IPS DF 6.9 (cell line): ENCODE data around the gene MPG.
"Not testable (repeated sequence)": the region's sequence is repeated elsewhere in the genome, so short reads cannot be mapped to it uniquely, and the experiment has no call there.

ENCODE experiments used
- DNase-seq: peaks from one replicate; pipeline ENCODE4 v3.0.0-alpha.2; 2013; ENCODE audit warnings: low read depth, low spot score
- H3K27ac ChIP-seq: one replicate; pipeline ENCODE4 v1.5.1; 2013; ENCODE audit warnings: low read length, control low read depth
- H3K27me3 ChIP-seq: 2 replicates; pipeline ENCODE4 v1.6.1; 2013; ENCODE audit warnings: mild to moderate bottlenecking, low read length; ENCODE audit not compliant: control insufficient read depth, insufficient read depth
- H3K36me3 ChIP-seq: 2 replicates; pipeline ENCODE4 v1.6.1; 2013; ENCODE audit warnings: low read length; ENCODE audit not compliant: control insufficient read depth, insufficient read depth
- H3K4me1 ChIP-seq: 2 replicates; pipeline ENCODE4 v1.6.1; 2013; ENCODE audit warnings: low read length; ENCODE audit not compliant: control insufficient read depth, insufficient read depth
- H3K4me3 ChIP-seq: 2 replicates; pipeline ENCODE4 v1.5.1; 2013; ENCODE audit warnings: mild to moderate bottlenecking, low read length
- H3K9me3 ChIP-seq: 2 replicates; pipeline ENCODE4 v1.6.1; 2013; ENCODE audit warnings: low read length, inconsistent platforms; ENCODE audit not compliant: control insufficient read depth, insufficient read depth
- WGBS: extraction: QIAGEN DNeasy Blood & Tissue Kit; methylation state at CpG from one replicate; pipeline ENCODE4 v1.1.7; 2013; ENCODE audit warnings: mixed read lengths, missing lambda C conversion rate; ENCODE audit not compliant: insufficient read length, insufficient coverage; 5-methylcytosine and 5-hydroxymethylcytosine counted together

The MPG gene

GRCh38 chr16:117379-118365 is 39.6 kb downstream of the MPG start:
- DNase-seq = peak; percentile 61
- peaks cover 3% of the 10 kb centered on the region; the same call in 1 of the 2 replicates for H3K36me3 ChIP-seq
- no peaks in the 10 kb centered on the region for H3K9me3 ChIP-seq
- no peaks in the 10 kb centered on the region for H3K27me3 ChIP-seq
- no CpG with 5 or more reads among the region's 19 CpGs for WGBS
- H3K4me3 ChIP-seq = no peak overlapping the region
- no peak overlapping the region for H3K27ac ChIP-seq
- H3K4me1 ChIP-seq = no peaks in the 10 kb centered on the region; the same call in 1 of the 2 replicates

GRCh38 chr16:118857-119256 is 40.8 kb downstream of the MPG start:
- H3K27ac ChIP-seq = no peak overlapping the region
- no peak overlapping the region for H3K4me3 ChIP-seq
- H3K4me1 ChIP-seq = no peaks in the 10 kb centered on the region; the same call in 1 of the 2 replicates
- WGBS = no CpG with 5 or more reads among the region's 2 CpGs
- DNase-seq = no peak
- no peaks in the 10 kb centered on the region for H3K9me3 ChIP-seq
- H3K36me3 ChIP-seq = no peaks in the 10 kb centered on the region
- no peaks in the 10 kb centered on the region for H3K27me3 ChIP-seq

DNA sequence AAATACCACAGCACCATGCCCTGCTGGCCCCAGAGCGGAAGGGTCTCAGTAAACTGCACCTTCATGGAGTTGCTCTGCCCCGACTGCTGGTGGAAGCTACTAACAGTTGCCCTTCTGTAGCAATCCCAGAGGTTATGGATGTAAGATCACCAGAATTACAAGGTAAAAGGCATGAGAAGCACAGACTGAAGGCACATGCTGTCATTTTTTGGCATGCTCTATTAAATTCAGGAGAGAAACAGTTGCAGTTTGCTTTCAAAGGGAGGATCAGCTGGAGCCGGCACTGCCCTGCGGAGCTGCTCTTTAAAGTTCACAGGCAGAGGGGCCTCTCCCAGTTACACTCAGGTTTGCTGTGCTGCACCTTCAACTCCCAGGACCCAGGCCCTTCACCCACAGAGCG is 41.3 kb downstream of the MPG start:
- no CpG with 5 or more reads among the region's 5 CpGs for WGBS
- Histone ChIP-seq H3K4me1 (no peaks in the 10 kb centered on the region; the same call in 1 of the 2 replicates), H3K27ac (no peak overlapping the region), H3K27me3 (no peaks in the 10 kb centered on the region), H3K9me3 (no peaks in the 10 kb centered on the region), H3K36me3 (no peaks in the 10 kb centered on the region), H3K4me3 (no peak overlapping the region)
- DNase-seq = no peak

DNA sequence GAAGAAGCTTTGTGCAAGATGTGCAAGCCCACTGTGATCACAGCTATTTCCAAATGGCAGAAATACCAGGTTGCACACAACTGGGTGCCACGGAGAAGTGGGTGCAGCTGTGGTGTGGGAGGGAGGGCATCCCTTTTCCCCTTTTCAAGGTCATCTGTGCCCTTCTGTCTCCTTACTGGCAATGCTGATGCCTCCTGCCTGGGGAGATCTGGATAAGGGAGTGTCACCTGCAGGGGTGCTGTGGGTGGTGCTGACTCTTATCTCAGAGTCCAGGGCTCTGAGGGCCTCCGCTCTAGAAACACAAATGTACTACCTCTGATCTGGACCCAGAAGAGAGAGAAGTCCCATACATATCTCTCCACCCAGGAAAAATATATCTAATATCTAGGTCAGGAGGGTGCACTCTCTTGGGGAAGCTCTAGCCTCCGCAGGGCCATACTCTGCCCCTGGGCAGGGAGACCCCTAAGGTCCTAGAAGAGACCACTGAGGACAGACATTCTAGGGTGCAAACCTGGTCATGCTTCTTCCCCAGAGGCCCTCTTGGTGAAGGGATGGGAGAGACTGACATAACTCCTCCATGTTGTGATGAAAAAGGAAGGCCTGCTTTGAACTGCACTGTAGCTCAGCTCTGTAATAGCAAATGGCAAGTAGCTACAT is 41.9 kb downstream of the MPG start:
- H3K27me3 ChIP-seq = no peaks in the 10 kb centered on the region
- no peak overlapping the region for H3K27ac ChIP-seq
- H3K4me3 ChIP-seq = no peak overlapping the region
- H3K36me3 ChIP-seq = no peaks in the 10 kb centered on the region
- DNase-seq = no peak
- WGBS = no CpG with 5 or more reads among the region's 3 CpGs
- no peaks in the 10 kb centered on the region for H3K9me3 ChIP-seq
- H3K4me1 ChIP-seq = no peaks in the 10 kb centered on the region; the same call in 1 of the 2 replicates

DNA sequence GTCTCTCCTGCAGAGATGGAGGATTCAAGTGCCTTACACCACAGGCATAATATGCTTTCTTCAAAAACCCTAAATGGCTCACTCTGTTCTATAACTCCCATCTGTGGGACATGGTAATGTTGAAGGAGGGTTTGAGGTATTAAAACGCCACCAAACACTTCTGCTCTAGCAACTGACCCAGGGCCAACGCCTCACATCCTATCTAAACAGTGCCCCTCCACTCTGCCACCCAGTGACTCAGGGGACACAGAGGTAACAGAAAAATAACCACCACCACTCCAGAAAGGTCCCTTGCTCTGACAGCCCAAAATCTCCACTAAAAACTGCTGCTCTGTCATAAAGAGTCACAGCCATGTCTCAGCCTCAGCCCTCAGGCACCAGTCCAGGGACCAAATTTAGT is 42.7 kb downstream of the MPG start:
- no CpG with 5 or more reads among the region's 2 CpGs for WGBS
- Histone ChIP-seq H3K36me3 (no peaks in the 10 kb centered on the region), H3K4me1 (no peaks in the 10 kb centered on the region; the same call in 1 of the 2 replicates), H3K4me3 (no peak overlapping the region), H3K27me3 (no peaks in the 10 kb centered on the region), H3K9me3 (no peaks in the 10 kb centered on the region), H3K27ac (no peak overlapping the region)
- no peak for DNase-seq

GRCh38 chr16:122361-122760 is 44.3 kb downstream of the MPG start:
- no peaks in the 10 kb centered on the region for H3K9me3 ChIP-seq
- no peaks in the 10 kb centered on the region; the same call in 1 of the 2 replicates for H3K4me1 ChIP-seq
- no peaks in the 10 kb centered on the region for H3K36me3 ChIP-seq
- DNase-seq = no peak
- H3K27ac ChIP-seq = no peak overlapping the region
- no peak overlapping the region for H3K4me3 ChIP-seq
- H3K27me3 ChIP-seq = no peaks in the 10 kb centered on the region
- no CpG with 5 or more reads among the region's 1 CpG for WGBS

DNA sequence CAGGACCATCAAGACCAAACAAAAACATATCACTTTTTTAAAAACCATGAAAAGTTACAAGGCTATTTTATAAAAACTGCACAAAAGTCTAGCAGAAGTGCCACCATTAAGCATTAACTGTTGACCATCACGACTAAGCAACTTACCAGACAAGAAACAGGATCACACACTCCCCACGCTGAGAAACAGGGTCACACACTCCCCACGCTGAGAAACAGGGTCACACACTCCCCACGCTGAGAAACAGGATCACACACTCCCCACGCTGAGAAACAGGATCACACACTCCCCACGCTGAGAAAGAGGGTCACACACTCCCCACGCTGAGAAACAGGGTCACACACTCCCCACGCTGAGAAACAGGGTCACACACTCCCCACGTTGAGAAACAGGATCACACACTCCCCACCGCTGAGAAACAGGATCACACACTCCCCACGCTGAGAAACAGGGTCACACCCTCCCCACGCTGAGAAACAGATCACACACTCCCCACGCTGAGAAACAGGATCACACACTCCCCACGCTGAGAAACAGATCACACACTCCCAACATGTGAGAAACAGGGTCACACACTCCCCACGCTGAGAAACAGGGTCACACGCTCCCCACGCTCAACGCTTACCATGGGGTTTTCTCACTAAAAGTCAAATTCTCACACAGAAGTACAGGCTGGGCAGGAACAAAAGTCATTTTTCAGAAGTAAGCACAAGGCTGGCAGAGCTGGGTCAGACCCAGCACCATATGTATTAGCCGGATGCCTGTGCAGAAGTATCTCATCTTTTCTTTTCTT is 45.7 kb downstream of the MPG start:
- not testable (repeated sequence) for H3K9me3 ChIP-seq, H3K27me3 ChIP-seq, H3K4me3 ChIP-seq, DNase-seq, H3K27ac ChIP-seq, H3K36me3 ChIP-seq, H3K4me1 ChIP-seq
- WGBS = no CpG with 5 or more reads among the region's 19 CpGs

DNA sequence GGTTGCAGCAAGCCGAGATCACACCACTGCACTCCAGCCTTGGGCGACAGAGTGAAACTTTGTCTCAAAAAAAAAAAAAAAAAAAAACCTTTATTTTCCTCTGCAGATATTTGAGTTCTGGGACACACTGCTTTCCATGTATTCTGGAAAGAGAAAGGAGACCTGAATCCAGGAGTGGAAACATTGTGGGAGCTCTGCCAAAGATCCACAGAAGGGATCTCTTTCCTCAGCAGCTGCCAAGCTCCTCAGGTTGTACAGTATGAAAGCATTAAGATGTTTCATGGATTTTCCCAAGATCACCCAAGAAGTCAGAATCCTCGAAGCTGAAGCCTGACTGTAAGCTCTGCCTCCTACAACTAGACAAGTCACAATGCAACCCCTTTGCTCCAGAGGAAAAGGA is 47.0 kb downstream of the MPG start:
- H3K27ac ChIP-seq = no peak overlapping the region
- DNase-seq = no peak
- no peak overlapping the region for H3K4me3 ChIP-seq
- no peaks in the 10 kb centered on the region for H3K36me3 ChIP-seq
- no peaks in the 10 kb centered on the region for H3K4me1 ChIP-seq
- no peaks in the 10 kb centered on the region for H3K9me3 ChIP-seq
- WGBS = no CpG with 5 or more reads among the region's 3 CpGs
- no peaks in the 10 kb centered on the region for H3K27me3 ChIP-seq

DNA sequence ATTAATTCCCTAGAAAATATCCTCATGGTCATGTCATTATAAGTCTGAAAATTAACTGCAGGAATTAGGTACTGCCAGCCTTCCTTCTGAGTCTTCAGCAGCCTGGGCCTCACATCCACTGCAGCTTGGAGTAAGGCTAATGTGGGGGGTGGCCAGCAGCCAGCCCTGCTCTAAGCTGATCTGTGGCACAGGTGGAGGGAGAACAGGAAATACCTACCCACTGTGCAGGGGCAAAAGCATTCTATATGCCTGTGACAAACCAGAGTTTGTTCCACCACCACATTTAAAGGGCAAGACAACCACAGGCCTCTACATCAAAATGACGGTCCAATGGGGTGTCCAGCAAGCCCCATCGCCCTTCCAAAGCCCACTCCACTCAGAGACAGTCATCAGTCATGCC is 51.0 kb downstream of the MPG start:
- Histone ChIP-seq H3K9me3 (no peaks in the 10 kb centered on the region), H3K4me3 (no peak overlapping the region), H3K4me1 (no peaks in the 10 kb centered on the region), H3K27me3 (no peaks in the 10 kb centered on the region), H3K27ac (no peak overlapping the region), H3K36me3 (no peaks in the 10 kb centered on the region)
- no CpG with 5 or more reads among the region's 2 CpGs for WGBS
- no peak for DNase-seq

GRCh38 chr16:130533-131173 is 52.6 kb downstream of the MPG start:
- no peaks in the 10 kb centered on the region for H3K36me3 ChIP-seq
- no peak overlapping the region for H3K4me3 ChIP-seq
- H3K27ac ChIP-seq = no peak overlapping the region
- no peaks in the 10 kb centered on the region for H3K9me3 ChIP-seq
- no CpG with 5 or more reads among the region's 15 CpGs for WGBS
- DNase-seq = no peak
- no peaks in the 10 kb centered on the region for H3K27me3 ChIP-seq
- H3K4me1 ChIP-seq = no peaks in the 10 kb centered on the region
